GM21737 (cell line): ENCODE measurements around the gene CNBD2.
"Not testable (repeated sequence)": the region's sequence is repeated elsewhere in the genome, so short reads cannot be mapped to it uniquely, and the experiment has no call there.

ENCODE experiments used
- ATAC-seq: cut with Tn5 transposase; IDR thresholded peaks from one replicate; pipeline ENCODE4 v1.9.1; 2021; ENCODE audit warnings: mild to moderate bottlenecking, moderate library complexity; ENCODE audit not compliant: unreplicated experiment

Gene CNBD2

DNA sequence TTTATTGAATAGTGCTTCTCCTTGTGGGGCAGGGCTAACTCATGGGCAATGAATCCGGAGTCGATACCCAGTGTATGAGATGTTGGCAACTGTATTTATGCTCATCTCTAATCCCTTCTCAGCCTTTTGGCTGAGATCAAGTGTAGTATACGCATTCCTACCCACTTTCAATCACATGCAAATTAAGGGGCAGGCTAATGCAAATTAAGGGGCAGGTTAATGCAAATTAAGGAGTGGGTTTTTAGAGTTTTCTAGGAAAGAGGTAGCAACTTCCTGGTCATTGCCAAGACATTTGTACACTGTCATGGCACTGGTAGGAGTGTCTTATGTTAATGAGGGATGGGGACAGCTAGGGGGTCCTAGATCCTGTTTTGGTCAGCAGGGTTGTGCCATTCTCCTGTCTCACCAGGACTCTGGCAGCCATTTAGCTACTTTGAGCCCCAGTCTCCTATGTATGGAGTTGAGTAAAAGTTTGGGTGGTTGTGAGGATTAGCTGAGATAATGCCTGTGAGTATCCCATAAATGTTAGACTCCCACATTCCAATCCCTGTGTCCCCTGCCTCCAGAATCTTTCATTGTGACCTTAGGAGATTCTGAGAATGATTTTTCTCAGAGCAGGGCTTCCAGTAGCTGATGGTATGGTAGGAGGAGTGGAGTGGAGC is at the start of gene CNBD2:
Gene CNBD2, plus strand, starts transcription at position 612 of the 662 bp plus-strand sequence. CDS start 173 bp downstream, outside the sequence.
- ATAC-seq: no peak

GRCh38 chr20:35920523-35920922 is 47.9 kb upstream of the CNBD2 start:
- ATAC-seq: no peak

DNA sequence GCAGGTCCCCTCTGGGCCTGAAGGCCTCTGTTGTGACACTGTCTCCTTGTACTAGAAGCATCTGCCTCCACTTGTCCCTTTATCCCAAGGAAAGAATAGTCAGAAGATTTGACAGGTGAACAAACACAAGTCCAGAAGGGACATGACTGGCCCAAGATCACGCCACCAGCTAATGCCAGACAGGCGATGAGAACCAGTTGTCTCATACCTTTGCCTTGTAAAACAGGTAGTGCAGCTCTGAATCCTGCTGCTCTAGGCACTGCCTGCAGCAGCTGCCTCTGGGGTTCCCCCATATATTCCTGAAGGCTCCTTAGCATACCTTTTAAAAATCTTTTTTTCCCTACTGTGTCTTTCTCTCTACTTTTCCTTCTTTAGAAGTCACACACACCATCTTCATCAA is 39.1 kb upstream of the CNBD2 start:
- ATAC-seq: no peak

GRCh38 chr20:35934050-35934449 is 34.3 kb upstream of the CNBD2 start:
- no peak for ATAC-seq

DNA sequence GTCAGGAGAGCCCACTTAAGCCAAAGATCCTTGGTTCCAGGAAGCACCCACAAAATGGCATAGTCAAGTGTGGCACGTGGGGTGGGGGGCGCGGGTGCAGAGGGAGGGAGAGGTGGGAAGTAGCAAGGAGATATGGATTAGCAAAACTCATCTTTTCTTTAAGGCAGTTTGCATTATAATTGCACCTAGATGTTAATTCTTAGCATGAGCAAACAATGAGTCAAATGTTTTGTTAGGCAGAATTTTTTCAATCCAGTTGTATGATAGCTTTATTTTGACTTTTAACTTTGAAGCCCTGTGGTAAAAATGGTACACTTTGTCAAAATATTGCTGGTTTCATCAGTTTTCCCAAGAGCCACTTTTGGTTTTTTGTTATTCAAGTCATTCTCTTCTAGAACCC is 29.1 kb upstream of the CNBD2 start:
- no peak for ATAC-seq

GRCh38 chr20:35941620-35942019 is 26.8 kb upstream of the CNBD2 start:
- ATAC-seq: no peak

DNA sequence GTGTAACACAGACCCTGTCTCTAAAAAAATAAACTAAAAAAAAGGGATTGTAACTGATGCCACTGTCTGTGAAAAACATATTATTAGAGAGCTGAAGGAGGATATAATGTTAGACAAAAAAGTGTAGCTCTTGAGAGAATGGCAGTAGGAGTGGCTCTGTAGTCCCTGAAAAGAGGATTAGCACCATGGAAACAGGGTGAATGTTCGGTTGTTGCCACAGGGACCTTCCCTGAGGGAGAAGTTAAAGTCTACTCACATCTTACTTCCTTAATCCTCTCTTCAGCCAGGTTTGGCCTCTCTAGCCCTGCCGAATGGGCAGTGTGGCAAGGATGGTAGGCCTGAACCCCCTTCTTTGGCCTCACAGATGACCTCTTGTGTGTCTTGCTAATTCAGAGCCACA is 26.1 kb upstream of the CNBD2 start:
- ATAC-seq: no peak

GRCh38 chr20:35947489-35947888 is 20.9 kb upstream of the CNBD2 start:
- ATAC-seq: no peak

DNA sequence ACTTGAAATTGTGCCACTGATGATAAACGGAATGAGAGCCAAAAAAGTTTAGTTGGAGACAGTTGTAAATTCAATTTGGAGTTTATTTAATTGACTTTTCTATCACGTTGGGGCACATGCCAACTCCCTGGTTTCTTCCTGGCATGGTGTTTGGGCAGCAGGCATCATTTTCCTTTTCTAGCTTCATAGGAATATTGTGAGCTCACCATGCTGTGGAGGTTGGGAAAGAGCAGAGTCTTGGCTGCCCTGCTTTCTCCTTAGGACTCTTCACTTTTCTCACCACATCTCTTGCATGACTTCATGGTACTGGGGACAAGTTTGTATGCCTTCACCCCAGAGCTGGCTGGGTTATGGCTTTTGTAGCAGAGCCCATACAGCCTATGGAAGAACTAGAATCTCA is 20.5 kb upstream of the CNBD2 start:
- no peak for ATAC-seq

GRCh38 chr20:35950093-35950492 is 18.3 kb upstream of the CNBD2 start:
- ATAC-seq: no peak

- not testable (repeated sequence) for ATAC-seq
Observed at GRCh38 chr20:35952080-35952479, 16.3 kb upstream of the CNBD2 start.

GRCh38 chr20:35952480-35953386 is 15.7 kb upstream of the CNBD2 start:
- no peak for ATAC-seq

GRCh38 chr20:35953387-35954199 is 14.8 kb upstream of the CNBD2 start:
- ATAC-seq: peak; percentile 22

DNA sequence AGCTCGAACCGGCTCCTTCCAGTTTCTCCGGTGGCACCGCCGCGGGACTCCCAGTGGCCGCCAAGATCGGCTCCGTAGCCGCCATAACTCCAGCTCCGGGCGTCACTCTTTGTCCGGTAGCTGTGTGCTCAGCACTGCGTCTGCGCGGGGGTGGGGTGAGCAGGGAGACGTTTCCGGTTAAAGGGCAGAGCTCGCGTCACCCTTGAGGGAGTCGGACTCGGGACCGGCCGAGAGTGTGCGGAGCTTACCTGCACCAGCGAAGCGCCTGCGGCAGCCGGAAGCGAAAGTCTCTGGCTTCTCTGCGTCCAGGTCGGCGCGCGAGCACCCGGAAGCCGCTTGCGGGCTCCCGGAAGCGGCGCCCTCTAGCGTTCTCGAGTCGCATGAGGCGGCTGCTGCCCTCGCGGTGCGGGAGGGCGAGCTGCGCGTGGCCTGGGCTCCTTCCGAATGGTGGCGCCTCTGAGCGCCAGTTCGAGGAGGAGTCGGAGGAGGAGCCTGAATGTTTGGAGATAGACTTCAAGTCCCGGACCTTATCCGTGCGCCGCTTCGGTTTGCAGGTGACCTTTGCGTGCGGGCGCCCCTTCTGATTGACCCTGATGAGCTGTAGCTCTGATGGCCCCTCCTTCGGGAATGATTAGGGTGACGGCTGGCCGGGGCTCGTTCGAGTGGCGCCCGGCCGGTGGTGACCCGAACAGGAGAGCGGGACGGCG is 14.0 kb upstream of the CNBD2 start, which contains the start of gene SCAND1:
Gene SCAND1, minus strand, starts transcription at position 303 of the 707 bp plus-strand sequence. Its CDS starts 218 bp downstream, at position 85.
- peak; percentile 84 for ATAC-seq

GRCh38 chr20:35954907-35955251 is 13.5 kb upstream of the CNBD2 start:
- no peak for ATAC-seq

DNA sequence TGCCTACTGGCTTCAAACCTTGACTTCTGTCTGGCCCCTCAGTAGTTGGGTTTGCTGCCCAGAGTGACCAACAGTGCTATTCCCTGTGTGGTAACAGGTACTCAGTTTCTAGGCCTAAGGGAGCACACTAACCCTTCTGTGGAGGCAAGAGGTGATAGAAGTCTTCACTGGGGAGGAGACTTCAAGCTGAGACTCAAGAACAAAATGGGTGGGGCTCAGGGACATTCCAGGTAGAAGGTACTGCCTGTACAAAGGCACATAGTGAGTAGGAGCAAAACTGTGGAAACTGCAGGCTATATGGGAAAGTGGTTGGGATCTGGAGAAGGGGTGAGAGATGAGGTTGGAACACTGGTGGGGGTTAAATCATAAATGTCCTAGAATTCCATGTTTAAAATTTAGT is 11.8 kb upstream of the CNBD2 start:
- no peak for ATAC-seq

- ATAC-seq: not testable (repeated sequence)
Observed at GRCh38 chr20:35959291-35959690, 9.1 kb upstream of the CNBD2 start.

DNA sequence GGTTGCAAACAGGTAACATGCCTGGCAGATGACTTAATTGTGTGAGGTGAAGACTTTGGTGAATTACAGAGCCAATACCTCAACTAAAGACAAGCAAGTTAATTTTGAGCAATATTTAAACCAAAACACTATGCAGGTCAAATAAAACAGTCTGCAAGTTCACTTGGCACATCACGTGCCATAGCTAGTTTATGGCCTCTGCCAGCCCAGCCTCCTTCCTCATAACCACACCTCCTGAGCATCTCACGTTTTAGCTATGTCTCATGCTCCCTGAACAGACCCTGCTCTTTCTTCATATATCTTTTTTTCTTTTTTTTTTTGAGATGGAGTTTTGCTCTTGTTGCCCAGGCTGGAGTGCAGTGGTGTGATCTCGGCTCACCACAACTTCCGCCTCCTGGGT is 4.5 kb upstream of the CNBD2 start:
- no peak for ATAC-seq

DNA sequence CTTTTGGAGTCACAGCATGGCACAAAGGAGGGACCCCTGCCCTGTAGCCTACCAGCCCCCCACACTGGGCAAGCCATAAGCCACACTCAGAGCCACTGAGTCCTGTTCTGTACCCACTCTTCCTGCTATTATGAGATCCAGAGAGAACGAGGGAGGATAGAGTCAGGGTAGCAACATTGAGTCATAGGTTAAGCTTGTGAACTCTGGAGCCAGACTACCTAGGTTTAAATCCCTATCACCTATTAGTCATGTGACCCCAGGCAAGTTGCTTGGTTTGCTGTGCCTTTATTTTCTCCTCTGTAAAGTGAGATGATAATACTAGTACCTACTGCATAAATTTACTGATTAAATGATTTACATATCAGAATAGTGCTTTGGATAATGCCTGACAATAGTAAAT is 540 bp downstream of the CNBD2 start:
- no peak for ATAC-seq

GRCh38 chr20:35971981-35972380 is 3.6 kb downstream of the CNBD2 start:
- ATAC-seq: no peak

DNA sequence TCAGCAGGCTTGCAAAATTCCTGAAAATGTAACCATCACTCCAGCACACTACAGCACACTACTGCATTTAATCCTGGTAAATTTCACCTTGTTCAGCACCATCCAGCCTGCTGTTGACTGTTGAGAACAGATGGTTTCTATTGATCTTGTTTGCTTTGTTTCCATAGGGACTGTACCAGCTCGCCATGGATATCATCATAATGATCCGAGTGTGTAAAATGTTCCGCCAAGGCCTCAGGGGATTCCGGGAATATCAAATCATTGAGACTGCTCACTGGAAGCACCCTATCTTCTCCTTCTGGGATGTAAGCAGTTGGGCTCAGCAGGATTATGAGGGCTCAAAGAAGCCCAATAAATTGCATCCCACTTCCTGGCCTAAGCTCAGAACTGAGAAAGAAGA is 4.1 kb downstream of the CNBD2 start:
- no peak for ATAC-seq
